ENCODE data around the gene KCNG1.
A peak's percentile ranks its signal among the peaks of the same experiment; 100 is the strongest.

The KCNG1 gene

GRCh38 chr20:51011479-51011878, 11.4 kb downstream of the KCNG1 start:
- DNase-seq, result no peak

- no peak for DNase-seq
Measured at GRCh38 chr20:51010932-51011331, 12.0 kb downstream of the KCNG1 start.

- DNase-seq, result no peak
Measured at GRCh38 chr20:51010043-51010365, 12.9 kb downstream of the KCNG1 start.

- no peak for DNase-seq
Measured at GRCh38 chr20:51009303-51010042, 13.4 kb downstream of the KCNG1 start.

- DNase-seq, result no peak
Measured at GRCh38 chr20:51008718-51009117, 14.2 kb downstream of the KCNG1 start.

- no peak for DNase-seq
Measured at GRCh38 chr20:51005214-51005613, 17.7 kb downstream of the KCNG1 start.

GRCh38 chr20:51004781-51005180, 18.1 kb downstream of the KCNG1 start:
- no peak for DNase-seq

GRCh38 chr20:51004305-51004727, 18.6 kb downstream of the KCNG1 start:
- no peak for DNase-seq

- no peak for DNase-seq
Measured at GRCh38 chr20:51003753-51004152, 19.2 kb downstream of the KCNG1 start.

- no peak for DNase-seq
Measured at GRCh38 chr20:51002633-51003032, 20.3 kb downstream of the KCNG1 start.

GRCh38 chr20:51001430-51002265, 21.3 kb downstream of the KCNG1 start:
- no peak for DNase-seq

GRCh38 chr20:50999355-50999754, 23.6 kb downstream of the KCNG1 start:
- DNase-seq, result no peak

- DNase-seq, result no peak
Measured at GRCh38 chr20:50996901-50997865, 25.7 kb downstream of the KCNG1 start.

GRCh38 chr20:50995506-50995905, 27.4 kb downstream of the KCNG1 start:
- no peak for DNase-seq

GRCh38 chr20:50993876-50994275, 29.0 kb downstream of the KCNG1 start:
- DNase-seq, result no peak

- DNase-seq, result peak; percentile 54
Measured at GRCh38 chr20:50992733-50993457, 30.0 kb downstream of the KCNG1 start.

- DNase-seq, result no peak
Measured at GRCh38 chr20:50992336-50992732, 30.6 kb downstream of the KCNG1 start.

GRCh38 chr20:50991076-50991475, 31.8 kb downstream of the KCNG1 start:
- DNase-seq, result no peak

GRCh38 chr20:50987493-50988210, 35.3 kb downstream of the KCNG1 start:
- DNase-seq, result peak; percentile 86

- no peak for DNase-seq
Measured at GRCh38 chr20:50983321-50983720, 39.6 kb downstream of the KCNG1 start.

GRCh38 chr20:50982363-50982762, 40.5 kb downstream of the KCNG1 start:
- DNase-seq, result peak; percentile 26

- no peak for DNase-seq
Measured at GRCh38 chr20:50981714-50982048, 41.2 kb downstream of the KCNG1 start.
